HL-60/S4 treated with retinoic acid at 250 ng/mL for 4 days and 3 days (cell line): ENCODE results near the gene EDEM3.

Source experiments
- in situ Hi-C: fragments of 300-500 bp; cut with MboI; formaldehyde crosslinking; loops from 2 replicates; pipeline ENCODE4 v1.7.0; 2022; ENCODE audit warnings: low sequenced_read_pairs

EDEM3 gene

DNA sequence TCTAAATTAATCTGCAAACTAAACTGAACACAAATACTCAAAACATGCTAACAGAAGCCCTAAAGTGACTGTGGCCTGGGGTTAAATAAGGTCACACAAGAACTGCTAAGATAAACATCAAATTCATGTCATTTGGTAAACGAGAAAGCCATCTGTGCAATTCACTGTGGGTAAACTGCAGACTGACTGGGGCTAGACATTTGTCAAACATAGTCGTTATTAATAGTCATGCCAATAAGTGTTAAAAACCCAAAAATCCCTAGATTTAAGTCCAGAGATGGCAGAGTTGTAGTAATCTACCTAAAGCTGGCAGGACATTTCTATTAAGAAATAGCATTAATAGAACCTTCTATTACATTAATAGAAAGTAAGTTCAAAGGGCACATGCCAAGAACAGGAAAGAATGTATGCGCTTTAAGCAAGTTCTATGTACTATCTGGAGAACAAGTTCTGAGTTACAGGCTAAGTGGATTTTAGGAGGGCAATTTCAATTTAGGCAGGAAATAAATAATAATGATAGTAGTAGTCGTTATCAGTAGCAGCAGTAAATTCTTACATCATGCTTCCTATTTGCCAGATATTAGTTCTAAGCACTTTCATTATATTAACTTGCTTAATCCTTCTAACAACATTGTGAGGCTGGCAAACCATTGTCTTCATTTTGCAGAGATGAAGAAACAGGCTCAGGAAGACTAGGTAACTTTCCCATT lies 8.6 kb downstream of the EDEM3 start:
- in situ Hi-C loops: no loop called here

DNA sequence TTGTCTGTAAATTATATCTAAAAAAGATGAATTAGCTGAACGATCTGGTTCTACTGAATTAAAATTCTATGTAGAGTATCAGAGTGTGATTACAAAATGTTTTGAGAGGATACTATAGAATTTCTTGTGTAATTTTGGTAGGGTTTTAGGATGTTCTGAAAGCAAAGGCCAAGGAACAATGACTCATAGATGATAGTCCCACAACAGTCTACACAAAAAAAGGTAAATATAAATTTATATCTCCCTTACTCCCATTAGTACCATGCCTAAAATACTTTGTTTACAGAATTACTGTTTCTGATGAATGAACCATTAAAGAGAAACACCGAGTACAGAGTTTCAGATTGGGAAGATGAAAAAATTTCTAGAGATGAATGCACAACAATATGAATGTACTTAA lies 9.5 kb downstream of the EDEM3 start:
- in situ Hi-C loops: no loop called here

DNA sequence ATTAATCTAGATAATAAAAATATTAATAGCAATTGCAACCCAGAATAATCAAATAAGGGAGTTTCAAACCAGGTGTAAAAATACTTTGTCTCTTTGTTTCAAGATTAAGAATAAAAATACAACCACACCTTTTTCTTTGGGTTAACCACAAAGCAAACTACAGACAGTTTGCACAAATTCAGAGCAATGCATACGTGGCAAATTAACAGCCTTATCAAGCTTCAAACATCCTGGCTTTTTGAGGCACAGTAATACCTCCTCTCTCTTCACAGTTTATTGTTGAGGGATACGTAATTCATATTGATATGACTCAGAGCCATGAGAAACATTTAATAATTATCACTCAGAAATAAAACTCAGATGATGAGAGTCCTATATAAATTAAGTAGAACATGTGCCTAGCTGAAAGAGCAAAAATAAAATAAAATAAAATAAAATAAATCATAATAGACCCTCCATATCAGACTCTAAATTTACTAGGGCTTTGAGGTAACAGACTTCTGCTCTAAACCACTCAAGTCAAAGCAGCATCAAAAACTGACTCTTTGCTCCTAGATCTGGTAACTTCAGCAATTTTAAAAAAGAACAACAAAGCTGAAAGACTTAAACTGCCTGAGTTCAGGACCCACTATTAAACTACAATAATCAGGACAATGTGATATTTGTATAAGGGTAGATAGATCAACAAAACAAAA lies 11.4 kb downstream of the EDEM3 start:
- in situ Hi-C loops: no loop called here

DNA sequence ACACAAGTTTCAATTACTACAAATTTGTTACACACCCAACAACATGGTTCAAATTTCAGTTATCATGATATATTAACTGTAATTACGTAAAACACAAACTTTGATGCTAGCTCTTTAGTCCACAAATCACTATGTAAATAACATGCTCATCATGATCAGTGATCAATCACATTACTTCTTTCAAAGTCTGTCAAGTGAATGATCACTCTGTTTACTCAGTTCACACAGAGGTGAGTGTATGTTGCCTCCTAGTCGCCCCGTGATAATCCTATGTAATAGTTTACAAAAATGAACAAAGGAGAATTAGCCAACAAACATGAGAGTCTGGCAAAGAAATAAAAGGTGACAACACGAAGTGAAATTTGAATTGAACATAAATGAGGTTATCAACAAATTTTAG lies 14.3 kb downstream of the EDEM3 start:
- in situ Hi-C loops: no loop called here

DNA sequence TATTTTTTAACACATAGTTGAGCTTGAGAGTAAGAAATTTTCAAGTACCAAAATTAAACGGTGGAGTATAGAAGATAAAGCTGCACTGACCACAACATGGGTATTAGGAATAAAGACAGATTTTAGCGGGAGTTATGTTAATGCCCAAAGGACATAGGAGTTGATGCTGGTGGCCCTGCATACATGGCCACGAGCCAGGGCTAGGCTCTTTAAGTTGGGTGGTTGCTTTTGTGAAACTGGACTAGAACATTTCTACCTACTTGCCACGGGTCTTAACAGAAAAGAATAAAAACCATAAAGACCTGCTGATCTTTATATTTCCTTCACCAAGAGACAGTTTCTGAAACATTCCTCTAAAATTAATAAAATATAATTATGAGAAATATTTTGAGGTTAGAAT lies 14.9 kb downstream of the EDEM3 start:
- in situ Hi-C loops: no loop called here

DNA sequence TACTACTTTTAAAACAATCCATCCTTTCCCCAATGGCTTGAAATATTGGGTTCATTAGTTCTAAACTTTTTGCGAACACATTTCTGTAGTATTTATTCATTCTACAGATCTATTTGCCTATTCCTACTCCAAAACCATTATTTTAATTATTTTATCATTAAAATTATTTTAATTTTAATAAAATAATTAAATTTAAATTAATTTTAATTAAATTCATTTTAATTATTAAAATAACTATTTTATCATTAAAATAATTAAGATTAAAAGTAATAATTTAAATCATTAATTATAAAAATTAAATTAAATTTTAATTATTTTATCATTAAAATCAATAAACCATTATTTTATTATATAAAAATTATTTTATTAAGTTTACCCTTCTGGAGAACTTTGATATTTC lies 15.6 kb downstream of the EDEM3 start:
- in situ Hi-C loops: no loop called here

DNA sequence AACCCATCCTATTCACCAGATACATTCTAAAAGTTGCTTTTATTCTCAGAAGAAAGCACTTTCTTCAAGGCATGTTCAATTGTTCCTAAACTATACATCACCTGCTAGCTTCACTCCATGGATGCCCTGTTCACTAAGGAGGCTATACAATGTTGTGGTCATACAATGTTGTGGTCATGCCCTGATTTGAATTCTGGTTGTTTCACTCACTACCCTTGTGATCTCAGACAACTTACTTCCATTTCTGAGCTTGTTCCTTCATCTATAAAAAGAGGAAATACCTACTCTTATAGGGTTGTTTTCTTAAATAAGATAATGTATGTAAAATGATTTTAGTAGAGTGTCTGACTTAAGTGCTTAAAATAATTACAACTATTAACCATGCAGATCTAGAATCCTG lies 19.7 kb downstream of the EDEM3 start:
- in situ Hi-C loops: no loop called here

DNA sequence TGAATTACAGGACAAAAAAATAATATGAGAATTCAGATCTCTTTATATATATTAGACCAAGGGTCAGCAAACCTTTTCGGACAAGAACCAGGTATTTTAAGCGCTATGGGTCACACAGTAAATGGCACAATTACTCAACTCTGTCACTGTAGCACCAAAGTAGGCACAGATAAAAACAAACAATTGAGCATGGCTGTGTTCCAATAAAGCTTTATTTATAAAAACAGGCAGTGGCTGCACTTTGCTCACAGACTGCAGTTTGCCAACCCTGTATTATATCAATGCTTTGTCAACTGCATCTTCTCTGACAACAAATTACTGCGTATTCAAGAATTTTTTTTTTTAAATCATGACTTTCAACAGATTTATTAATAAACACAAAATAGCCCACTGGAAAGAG lies 29.8 kb downstream of the EDEM3 start:
- in situ Hi-C loops: no loop called here

DNA sequence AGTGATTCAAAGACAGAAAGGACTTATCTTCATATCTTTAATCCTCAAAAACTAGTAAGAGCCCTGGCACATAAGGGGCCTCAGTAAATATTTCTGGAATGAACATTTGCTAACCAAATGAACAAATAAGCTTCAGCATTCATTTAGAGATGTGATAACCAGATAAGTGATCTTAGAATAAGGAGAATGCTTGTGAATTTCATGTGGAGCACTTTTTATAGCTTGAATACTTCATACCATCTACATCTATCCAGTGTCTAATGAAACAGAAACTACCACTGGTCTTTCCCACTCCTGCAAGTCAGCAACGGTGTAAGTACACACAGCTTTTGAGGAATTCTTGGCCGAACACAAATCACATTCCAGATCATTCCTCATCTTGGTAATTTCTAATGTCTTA lies 38.5 kb downstream of the EDEM3 start:
- in situ Hi-C loops: no loop called here

DNA sequence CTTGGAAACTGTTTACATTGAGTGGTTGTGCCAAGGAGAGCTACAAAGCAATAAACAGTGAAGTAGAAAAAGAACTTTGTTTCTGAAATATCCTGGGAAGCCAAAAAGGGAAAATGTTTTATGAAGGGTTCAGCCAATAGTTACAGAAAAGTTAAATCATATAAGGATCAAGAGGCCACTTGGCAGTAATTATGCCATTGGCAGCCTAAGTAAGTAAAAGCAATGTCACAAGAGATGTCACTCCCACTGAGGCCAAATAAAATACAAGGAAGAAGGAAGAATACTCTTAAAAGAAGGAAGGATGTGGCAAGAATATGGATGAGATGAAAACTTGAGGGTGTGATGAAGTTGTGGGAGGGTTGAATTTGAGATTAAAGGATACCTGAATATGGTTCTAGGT lies 45.2 kb downstream of the EDEM3 start:
- in situ Hi-C loops: no loop called here

DNA sequence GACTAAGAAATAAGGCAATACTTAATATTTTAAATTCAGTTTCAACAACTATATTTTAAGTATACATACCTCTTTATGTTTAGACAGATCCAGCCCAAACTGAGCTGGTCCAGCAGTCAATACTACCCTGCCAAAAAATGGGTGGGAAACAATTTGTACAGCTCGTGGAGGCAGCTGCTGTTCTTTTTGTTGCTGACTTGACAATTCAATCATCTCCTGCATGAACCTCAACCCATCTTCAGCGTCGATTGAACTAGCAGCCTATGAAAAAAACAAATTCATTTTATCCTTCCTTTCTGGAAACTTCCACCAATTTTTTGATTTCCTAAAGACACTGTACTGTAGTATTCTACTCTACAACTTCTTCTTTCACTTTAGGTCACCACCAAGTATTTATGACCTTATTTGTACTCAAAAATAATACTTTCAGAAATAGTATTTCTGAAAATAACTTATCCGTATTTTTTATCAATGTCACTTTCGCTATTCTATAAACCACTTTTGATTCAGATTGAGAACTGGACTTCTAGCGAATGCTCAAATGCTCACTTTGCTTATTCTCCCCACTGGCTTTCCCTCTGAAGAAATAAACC lies 46.5 kb downstream of the EDEM3 start:
- in situ Hi-C loops: no loop called here

DNA sequence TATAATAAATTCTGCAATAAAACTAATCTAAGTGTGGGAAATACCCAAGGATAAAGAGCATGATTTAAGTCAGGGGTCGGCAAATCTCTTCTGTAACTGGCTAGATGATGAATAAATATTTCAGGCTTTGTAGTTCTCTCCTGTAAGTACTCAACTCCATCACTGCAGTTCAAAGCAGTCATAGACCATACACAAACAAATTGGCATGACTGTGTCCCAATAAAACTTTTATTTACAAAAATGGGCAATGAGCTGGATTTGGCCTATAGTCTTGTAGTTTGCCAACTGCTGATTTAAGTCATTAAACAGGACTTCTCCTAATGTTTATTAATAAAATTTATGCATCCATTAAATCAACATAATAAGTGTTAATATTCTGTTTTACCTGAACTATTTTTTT lies 49.4 kb downstream of the EDEM3 start:
- in situ Hi-C loops: no loop called here

DNA sequence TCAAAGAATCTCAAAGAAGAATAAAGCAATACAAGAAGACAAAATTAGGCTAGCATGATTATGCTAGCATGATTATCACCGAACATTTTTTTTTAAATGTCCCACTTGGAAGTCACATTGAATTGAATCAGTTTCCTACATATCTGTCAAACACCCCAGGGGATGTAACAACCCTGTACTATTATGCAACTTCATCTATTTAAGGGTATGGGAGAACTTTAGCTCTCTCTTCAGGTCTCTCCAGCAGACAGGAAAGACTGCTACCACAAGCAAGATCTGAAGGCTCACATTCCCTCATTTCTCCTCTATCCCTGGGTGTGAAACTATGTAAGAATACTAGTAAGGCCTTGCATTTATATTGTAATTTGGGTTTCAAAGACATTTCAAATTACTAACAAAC lies 52.8 kb downstream of the EDEM3 start:
- in situ Hi-C loops: no loop called here

DNA sequence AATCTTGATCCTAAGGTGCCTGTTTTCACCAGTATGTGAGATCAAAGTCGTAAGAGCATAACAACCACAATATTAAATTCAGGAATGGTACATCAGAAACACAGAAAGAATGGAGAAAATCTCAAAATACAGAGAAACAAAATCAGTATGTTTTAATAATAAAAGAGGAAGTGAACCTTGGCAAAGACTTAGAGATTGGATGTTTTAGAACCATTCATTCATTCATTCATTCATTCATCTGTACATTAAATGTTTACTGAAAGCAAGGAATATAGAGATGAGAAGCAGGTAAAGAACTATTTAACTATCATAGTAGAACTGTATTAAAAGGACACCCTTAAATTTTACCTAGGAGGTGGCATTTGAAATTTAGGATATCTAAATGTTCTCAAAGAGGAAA lies 55.7 kb downstream of the EDEM3 start:
- in situ Hi-C loops: no loop called here

DNA sequence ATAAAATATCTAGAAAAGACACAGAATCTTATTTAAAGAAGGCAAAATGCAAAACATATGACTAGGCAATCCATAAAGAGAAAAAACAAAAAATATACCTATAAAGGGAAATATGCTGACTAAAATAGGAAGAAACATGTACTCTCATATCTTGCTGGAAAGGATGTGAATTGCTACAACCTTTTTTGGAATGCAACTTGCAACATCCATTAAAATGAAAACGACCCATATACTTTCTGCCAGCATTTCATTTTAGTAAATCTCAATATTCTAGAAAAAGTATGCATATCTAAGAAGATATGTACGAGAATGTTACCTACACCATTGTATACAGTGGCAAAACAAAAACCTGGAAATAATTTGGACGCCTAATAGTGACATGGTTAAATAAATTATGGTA lies 56.6 kb downstream of the EDEM3 start:
- in situ Hi-C loops: no loop called here

DNA sequence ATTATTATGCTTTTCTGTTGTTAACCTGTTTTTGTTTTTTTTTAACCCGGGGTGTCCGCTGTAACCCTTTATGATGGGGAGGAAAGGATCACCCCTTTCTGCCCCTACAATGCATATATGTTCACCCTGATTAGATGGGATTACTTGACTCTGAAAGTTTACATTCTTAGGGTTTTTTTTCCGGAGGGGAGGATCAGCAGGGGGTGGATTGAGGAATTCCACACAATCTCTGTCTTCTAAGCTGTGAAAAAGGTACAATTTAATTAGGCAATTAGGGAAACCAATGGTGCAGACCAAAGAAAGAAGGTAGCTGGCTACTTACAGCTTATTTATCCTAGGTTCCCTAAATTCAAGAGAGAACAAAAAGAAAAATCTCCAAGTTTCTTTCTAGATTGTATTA lies 58.3 kb downstream of the EDEM3 start:
- in situ Hi-C loops: no loop called here

DNA sequence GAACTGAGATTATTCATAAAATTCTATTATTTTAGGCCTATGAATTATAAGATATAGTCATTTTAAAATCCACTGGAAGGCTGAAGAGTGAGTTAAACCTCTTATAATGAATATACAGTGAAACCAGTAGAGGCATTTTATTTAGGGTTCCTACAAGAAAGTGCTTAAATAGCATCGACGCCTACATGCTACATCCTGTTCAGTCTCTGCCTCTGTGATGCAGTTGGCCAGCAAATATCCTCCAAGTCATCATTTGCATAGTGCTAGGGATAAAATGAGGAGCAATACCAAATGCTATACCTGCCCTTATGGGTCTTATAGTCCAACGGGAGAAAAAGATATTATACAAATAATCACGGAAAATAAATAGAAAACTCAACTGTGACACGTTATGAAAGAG lies 59.6 kb downstream of the EDEM3 start:
- in situ Hi-C loops: no loop called here

DNA sequence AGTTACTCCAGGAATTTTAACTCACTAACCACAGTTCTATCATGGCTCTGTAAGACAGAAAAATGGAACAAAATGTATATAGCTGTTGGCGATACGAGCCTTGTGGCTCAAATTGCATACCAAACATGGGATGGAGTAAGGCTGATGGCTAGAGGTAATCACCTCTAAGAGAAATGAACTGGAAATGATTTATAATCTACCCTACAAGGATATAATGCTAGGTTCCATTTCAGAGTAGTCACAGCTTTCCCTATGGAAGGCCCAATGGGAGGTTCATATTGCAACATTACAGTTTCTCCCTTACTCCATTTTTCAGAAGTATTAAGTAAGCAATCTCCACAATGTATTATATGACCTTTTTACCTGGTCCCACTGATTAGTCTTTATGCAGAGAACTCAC lies 61.6 kb downstream of the EDEM3 start:
- in situ Hi-C loops: no loop called here

DNA sequence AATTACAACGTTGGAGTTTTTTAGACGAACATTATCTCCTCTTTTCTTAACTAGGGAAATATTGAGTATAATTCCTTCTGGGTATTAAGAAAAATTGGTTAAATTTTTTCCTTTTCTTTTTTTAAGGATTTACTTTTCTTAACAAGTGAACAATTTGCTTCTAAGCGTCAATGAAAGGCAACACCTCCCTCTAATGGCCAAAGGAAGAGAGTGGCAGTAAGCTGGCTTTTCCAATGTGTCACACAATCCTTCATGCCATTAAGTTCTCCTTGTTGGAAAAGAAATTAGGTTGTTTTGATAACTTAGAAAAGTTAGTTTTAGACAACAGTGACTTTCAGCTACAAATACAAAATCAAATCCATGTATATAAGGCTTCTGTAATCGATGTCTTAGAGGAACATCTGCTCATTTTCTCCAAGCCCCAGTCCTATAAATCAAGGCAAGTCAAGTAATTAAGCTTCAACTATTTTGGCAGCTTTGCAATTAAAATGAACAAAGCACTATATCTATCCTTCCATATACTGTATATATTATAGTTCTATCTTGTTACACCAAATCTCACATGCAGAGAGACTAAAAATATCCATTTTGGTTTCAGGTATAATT lies 62.8 kb downstream of the EDEM3 start:
- in situ Hi-C loops: no loop called here

DNA sequence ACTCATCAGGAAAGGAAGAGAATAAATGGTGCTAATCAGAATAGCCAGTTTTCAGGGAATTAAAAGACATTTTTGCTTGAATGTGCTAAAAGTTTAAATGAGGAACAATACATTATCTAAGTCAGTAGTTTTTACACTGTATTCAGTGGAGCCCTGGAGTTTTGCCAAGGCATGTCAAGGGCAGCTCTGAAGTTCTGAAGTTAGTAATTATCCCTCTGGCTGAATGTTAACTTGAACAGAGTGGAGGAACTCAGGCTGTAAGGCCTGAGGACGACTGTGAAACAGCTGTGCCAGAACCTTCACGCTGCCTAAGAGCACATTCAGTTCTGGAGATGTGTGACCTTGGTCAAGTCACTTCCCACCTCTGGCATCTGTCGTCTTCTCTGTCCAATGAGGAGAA lies 68.1 kb downstream of the EDEM3 start:
- in situ Hi-C loops: no loop called here

DNA sequence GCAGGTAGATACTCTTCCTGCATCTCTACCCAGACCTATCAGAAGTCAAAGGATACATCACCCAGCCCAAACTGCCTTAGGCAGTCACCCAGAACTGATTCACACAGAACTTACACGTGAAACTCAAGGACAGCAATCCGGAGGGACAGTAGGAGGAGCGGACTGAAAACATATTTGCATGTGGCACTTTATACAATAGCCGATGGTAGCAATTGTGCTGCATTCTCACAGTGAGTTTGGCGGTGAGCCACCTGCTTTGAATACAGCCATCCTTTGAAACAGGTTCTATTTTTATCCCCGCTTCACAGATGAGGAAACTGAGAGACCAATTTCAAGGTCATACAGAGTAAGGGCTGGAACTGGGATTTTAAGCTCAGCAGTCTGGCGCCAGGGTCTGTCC lies 69.5 kb downstream of the EDEM3 start:
- in situ Hi-C loops: no loop called here
